Activated naive CD8-positive, alpha-beta T cell treated with anti-CD3 and anti-CD28 coated beads for 36 hours (primary cell): Measurements from ENCODE around the gene OR2T3. TPM values are rescaled to one million over a fixed set of nuclear protein-coding genes. Genes with fewer than 3 reads are reported as not detected.

Experiments
- DNase-seq: peaks from one replicate; pipeline ENCODE4 v3.0.0; 2021
- H3K27ac Mint-ChIP-seq: one replicate; pipeline ENCODE4 v1.8.0; 2022; ENCODE audit warnings: mild to moderate bottlenecking, moderate library complexity, mixed read lengths
- H3K27me3 Mint-ChIP-seq: one replicate; pipeline ENCODE4 v1.8.0; 2022; ENCODE audit warnings: mild to moderate bottlenecking, mixed read lengths
- H3K36me3 Mint-ChIP-seq: one replicate; pipeline ENCODE4 v1.8.0; 2021; ENCODE audit warnings: mild to moderate bottlenecking, mixed read lengths
- H3K4me1 Mint-ChIP-seq: one replicate; pipeline ENCODE4 v1.8.0; 2021; ENCODE audit warnings: mixed read lengths
- H3K4me3 Mint-ChIP-seq: one replicate; pipeline ENCODE4 v1.8.0; 2022; ENCODE audit warnings: mild to moderate bottlenecking, moderate library complexity, mixed read lengths
- H3K9me3 Mint-ChIP-seq: one replicate; pipeline ENCODE4 v1.8.0; 2022; ENCODE audit warnings: mixed read lengths
- total RNA-seq, 2 experiments: library from RNA; stranded (reverse); gene quantifications; one replicate each; pipeline ENCODE4 v1.2.3, GENCODE V29; 2021

Gene OR2T3
- total RNA-seq, 2 experiments from 2014 or later = not detected

DNA sequence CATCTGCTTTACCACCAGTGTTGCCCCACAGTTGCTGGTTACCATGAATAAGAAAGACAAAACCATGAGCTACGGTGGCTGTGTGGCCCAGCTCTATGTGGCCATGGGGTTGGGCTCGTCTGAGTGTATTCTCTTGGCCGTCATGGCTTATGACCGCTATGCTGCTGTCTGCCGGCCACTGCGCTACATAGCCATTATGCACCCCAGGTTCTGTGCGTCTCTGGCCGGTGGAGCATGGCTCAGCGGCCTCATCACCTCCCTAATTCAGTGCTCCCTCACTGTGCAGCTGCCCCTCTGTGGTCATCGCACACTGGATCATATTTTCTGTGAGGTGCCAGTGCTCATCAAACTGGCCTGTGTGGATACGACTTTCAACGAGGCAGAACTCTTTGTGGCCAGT, 48.7 kb downstream of the OR2T3 start:
- Mint-ChIP-seq H3K27ac (no peak overlapping the region), H3K9me3 (peaks cover 5% of the 10 kb centered on the region), H3K36me3 (no peaks in the 10 kb centered on the region), H3K4me1 (peaks cover 2% of the 10 kb centered on the region), H3K27me3 (no peaks in the 10 kb centered on the region), H3K4me3 (no peak overlapping the region)
- no peak for DNase-seq

Other genes with a start within 250 kb of the OR2T3 start
- gene OR2M4, start 241.9 kb upstream of the OR2T3 start, total RNA-seq = not detected
- gene OR2T33, start 195.4 kb upstream of the OR2T3 start, total RNA-seq = not detected
- not detected for gene OR2T12, start 169.9 kb upstream of the OR2T3 start, total RNA-seq
- not detected for gene OR2M7, start 148.8 kb upstream of the OR2T3 start, total RNA-seq
- gene OR14C36, start 124.6 kb upstream of the OR2T3 start, total RNA-seq = not detected
- not detected for gene OR2T4, start 111.7 kb upstream of the OR2T3 start, total RNA-seq
- gene OR2T6, start 97.6 kb upstream of the OR2T3 start, total RNA-seq = not detected
- gene OR2T1, start 70.3 kb upstream of the OR2T3 start, total RNA-seq = not detected
- gene OR2T2, start 27.7 kb upstream of the OR2T3 start, total RNA-seq = not detected
- gene OR2T5, start 15.2 kb downstream of the OR2T3 start, total RNA-seq = not detected
- gene OR2G6, start 34.7 kb downstream of the OR2T3 start, total RNA-seq = not detected
- gene OR2T29, start 89.4 kb downstream of the OR2T3 start, total RNA-seq = not detected
- not detected for gene OR2T34, start 101.4 kb downstream of the OR2T3 start, total RNA-seq
- gene OR2T10, start 124.3 kb downstream of the OR2T3 start, total RNA-seq = not detected
- gene OR2T11, start 161.7 kb downstream of the OR2T3 start, total RNA-seq = not detected
- not detected for gene OR2T35, start 171.9 kb downstream of the OR2T3 start, total RNA-seq
- not detected for gene OR2T27, start 182.2 kb downstream of the OR2T3 start, total RNA-seq
- gene OR14I1, start 229.4 kb downstream of the OR2T3 start, total RNA-seq = not detected